Activated B cell treated with CpG ODN at 0.5 μM for 24 hours (primary cell): ENCODE measurements around the gene FHIT. TPM values are rescaled to one million over a fixed set of nuclear protein-coding genes. Genes with fewer than 3 reads are reported as not detected.

Source experiments
- ATAC-seq: fragments of 200-7000 bp; cut with Tn5 transposase; one replicate; pipeline ENCODE4 v1.10.0; 2021; ENCODE audit warnings: low read depth, mild to moderate bottlenecking, moderate library complexity
- CTCF ChIA-PET: fragments of 350-600 bp; sonication (Branson Sonifier 250); formaldehyde crosslinking; loops from one replicate; lab custom pipeline; 2021; ENCODE audit warnings: antibody characterized with exemption; lab: Charles Lee
- POLR2A ChIA-PET: fragments of 350-600 bp; sonication (Branson Sonifier 250); formaldehyde crosslinking; loops from one replicate; lab custom pipeline; 2021; ENCODE audit warnings: antibody characterized with exemption; lab: Charles Lee
- DNase-seq: peaks from one replicate; pipeline ENCODE4 v3.0.0; 2022
- H3K27ac Mint-ChIP-seq: one replicate; pipeline ENCODE4 v1.8.0; 2020; ENCODE audit warnings: mixed read lengths
- H3K27me3 Mint-ChIP-seq: one replicate; pipeline ENCODE4 v1.8.0; 2021; ENCODE audit warnings: mixed read lengths
- H3K36me3 Mint-ChIP-seq: one replicate; pipeline ENCODE4 v1.8.0; 2021; ENCODE audit warnings: low read depth, mixed read lengths
- H3K4me1 Mint-ChIP-seq: one replicate; pipeline ENCODE4 v1.8.0; 2021; ENCODE audit warnings: mixed read lengths
- H3K4me3 Mint-ChIP-seq: one replicate; pipeline ENCODE4 v1.8.0; 2020; ENCODE audit warnings: mild to moderate bottlenecking, mixed read lengths
- H3K9me3 Mint-ChIP-seq: one replicate; pipeline ENCODE4 v1.8.0; 2020; ENCODE audit warnings: mixed read lengths
- intact Hi-C: fragments of 100-400 bp; cut with micrococcal nuclease; formaldehyde crosslinking; loops from one replicate; pipeline ENCODE4 v1.15.1; 2024
- total RNA-seq: library from RNA; stranded (reverse); gene quantifications from 2 replicates; pipeline ENCODE4 v1.2.3, GENCODE V29; 2022
- TF ChIP-seq, protein P1 (sequence below): fragments of 200-600 bp; IDR thresholded peaks from one replicate; pipeline ENCODE4 v1.8.0; 2022; ENCODE audit warnings: antibody characterized with exemption, mild to moderate bottlenecking

The FHIT gene
- total RNA-seq, 1 donor from 2014 or later, result 5.5 TPM

DNA sequence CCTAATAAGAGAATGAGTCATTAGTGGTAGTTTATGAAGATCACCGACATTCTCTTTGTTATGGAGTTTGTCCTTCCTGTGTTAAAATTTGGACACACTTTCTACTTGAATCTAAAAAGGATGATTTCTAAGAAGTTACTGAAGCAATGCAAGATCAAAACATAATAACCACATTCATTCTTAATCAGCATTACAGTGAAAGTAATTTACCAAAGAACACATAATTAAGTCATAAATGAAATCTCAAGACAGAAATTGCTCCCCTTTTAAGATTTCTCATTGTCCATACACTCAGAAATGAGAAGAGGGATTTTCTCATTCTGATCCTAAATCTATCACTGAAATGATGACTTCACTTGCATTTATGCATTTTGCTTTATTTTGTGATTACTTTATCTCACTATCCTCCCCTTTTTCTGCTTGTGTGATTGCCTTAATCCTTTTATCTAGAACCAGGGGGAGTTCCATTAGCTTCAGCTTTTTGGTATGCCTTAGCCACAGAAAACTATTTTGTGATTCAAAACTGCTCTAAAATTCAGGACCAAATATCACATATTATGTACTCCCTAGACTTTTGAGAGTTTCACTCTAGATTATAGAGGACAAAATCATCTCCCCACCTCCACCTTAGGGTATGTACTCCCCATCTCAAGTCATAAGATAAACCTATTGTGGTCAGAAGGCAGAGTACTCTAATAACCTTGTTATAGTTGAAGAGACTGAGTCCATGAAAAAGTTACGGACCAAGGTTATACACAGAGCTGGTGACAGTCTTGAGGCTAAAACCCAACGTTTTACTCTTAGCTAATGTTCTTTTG is 1383.9 kb downstream of the FHIT start:
- TF ChIP-seq, protein P1, sequence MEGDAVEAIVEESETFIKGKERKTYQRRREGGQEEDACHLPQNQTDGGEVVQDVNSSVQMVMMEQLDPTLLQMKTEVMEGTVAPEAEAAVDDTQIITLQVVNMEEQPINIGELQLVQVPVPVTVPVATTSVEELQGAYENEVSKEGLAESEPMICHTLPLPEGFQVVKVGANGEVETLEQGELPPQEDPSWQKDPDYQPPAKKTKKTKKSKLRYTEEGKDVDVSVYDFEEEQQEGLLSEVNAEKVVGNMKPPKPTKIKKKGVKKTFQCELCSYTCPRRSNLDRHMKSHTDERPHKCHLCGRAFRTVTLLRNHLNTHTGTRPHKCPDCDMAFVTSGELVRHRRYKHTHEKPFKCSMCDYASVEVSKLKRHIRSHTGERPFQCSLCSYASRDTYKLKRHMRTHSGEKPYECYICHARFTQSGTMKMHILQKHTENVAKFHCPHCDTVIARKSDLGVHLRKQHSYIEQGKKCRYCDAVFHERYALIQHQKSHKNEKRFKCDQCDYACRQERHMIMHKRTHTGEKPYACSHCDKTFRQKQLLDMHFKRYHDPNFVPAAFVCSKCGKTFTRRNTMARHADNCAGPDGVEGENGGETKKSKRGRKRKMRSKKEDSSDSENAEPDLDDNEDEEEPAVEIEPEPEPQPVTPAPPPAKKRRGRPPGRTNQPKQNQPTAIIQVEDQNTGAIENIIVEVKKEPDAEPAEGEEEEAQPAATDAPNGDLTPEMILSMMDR, result no peak
- ChIA-PET CTCF (interaction anchor here (2.8 kb wide), 1 partner anchor 10 kb away, joined by 10 read pairs; no protein-coding TSS in a partner anchor), POLR2A (no interaction called here)
- H3K4me3 Mint-ChIP-seq, result no peak overlapping the region
- no peak overlapping the region for H3K27ac Mint-ChIP-seq
- DNase-seq, result no peak
- no peak for ATAC-seq
- H3K36me3 Mint-ChIP-seq, result no peaks in the 10 kb centered on the region
- H3K27me3 Mint-ChIP-seq, result peaks cover 6% of the 10 kb centered on the region
- intact Hi-C loops, result no loop called here
- H3K9me3 Mint-ChIP-seq, result no peaks in the 10 kb centered on the region
- H3K4me1 Mint-ChIP-seq, result no peaks in the 10 kb centered on the region

DNA sequence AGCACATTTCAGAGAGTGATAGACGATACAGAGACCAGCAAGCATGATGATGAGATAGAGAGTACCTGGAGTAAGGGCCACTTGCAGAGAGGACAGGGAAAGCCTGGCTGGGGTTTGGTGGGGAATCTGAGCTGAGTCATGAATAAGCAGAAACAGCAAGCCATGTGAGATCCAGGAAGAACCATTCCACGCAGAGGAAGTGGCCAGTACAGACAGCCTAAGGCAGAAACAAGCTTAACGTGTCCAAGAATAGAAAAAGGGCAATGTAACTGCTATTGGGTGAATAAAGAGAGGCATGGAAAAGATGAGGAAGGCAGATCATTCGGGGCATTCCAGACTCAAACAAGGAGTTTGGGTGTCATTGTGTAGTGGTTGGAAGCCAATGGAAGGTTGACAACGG is 1385.2 kb downstream of the FHIT start:
- no peaks in the 10 kb centered on the region for H3K36me3 Mint-ChIP-seq
- TF ChIP-seq, protein P1, result no peak
- ChIA-PET POLR2A (no interaction called here), CTCF (no interaction called here)
- intact Hi-C loops, result no loop called here
- no peaks in the 10 kb centered on the region for H3K9me3 Mint-ChIP-seq
- DNase-seq (no peak), ATAC-seq (no peak)
- H3K4me3 Mint-ChIP-seq, result no peak overlapping the region
- H3K27ac Mint-ChIP-seq, result no peak overlapping the region
- H3K4me1 Mint-ChIP-seq, result no peaks in the 10 kb centered on the region
- H3K27me3 Mint-ChIP-seq, result peaks cover 3% of the 10 kb centered on the region

DNA sequence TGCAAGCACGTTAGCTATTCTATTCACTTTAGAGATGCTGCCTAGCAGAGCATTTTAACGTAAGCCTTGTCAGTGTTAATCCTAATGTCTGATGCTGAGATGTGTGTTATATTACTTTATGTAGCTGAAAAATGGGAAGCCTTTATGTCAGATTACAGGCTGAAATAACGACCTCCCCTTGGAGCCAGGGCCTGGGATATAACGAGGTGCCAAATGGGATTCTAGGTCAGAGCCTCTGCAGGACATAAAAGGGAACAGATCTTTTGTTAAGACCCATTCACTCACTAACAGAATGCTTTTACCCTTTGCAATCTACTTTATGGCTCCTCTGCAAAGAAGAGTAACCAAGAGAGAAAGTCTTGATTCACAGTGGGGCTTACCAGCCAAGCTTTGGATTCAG is 1385.9 kb downstream of the FHIT start:
- H3K27ac Mint-ChIP-seq, result no peak overlapping the region
- POLR2A ChIA-PET, result no interaction called here
- H3K36me3 Mint-ChIP-seq, result no peaks in the 10 kb centered on the region
- no peaks in the 10 kb centered on the region for H3K9me3 Mint-ChIP-seq
- no peak overlapping the region for H3K4me3 Mint-ChIP-seq
- ATAC-seq (no peak), DNase-seq (no peak)
- intact Hi-C loops, result no loop called here
- peaks cover 3% of the 10 kb centered on the region for H3K27me3 Mint-ChIP-seq
- CTCF ChIA-PET, result no interaction called here
- no peaks in the 10 kb centered on the region for H3K4me1 Mint-ChIP-seq
- TF ChIP-seq, protein P1, result no peak

DNA sequence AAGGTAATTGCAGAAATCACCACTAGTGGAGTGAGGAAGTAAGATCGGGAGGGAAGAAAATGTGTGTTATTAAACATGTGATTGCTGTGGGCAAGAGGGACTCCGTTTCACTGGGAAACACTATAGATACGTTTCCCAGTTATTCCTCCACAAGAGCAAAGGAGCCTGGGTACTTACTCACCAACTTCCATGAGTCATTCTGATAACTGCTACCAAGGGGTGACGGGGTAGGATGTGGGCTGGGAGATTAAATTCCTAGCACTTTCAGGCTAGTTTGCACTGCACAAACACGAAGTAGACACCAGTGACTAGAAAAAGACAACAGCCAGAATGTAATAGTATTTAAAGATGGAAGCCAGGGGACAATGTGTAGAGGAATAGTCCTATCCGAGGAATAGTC is 1388.6 kb downstream of the FHIT start:
- H3K27me3 Mint-ChIP-seq, result peaks cover 2% of the 10 kb centered on the region
- H3K36me3 Mint-ChIP-seq, result no peaks in the 10 kb centered on the region
- DNase-seq (no peak), ATAC-seq (no peak)
- no peaks in the 10 kb centered on the region for H3K9me3 Mint-ChIP-seq
- POLR2A ChIA-PET, result no interaction called here
- intact Hi-C loops, result no loop called here
- peaks cover 2% of the 10 kb centered on the region for H3K4me1 Mint-ChIP-seq
- CTCF ChIA-PET, result interaction anchor here (1.6 kb wide), 1 partner anchor 650 kb away, joined by 3 read pairs; no protein-coding TSS in a partner anchor
- TF ChIP-seq, protein P1, result no peak
- H3K27ac Mint-ChIP-seq, result no peak overlapping the region
- H3K4me3 Mint-ChIP-seq, result no peak overlapping the region

DNA sequence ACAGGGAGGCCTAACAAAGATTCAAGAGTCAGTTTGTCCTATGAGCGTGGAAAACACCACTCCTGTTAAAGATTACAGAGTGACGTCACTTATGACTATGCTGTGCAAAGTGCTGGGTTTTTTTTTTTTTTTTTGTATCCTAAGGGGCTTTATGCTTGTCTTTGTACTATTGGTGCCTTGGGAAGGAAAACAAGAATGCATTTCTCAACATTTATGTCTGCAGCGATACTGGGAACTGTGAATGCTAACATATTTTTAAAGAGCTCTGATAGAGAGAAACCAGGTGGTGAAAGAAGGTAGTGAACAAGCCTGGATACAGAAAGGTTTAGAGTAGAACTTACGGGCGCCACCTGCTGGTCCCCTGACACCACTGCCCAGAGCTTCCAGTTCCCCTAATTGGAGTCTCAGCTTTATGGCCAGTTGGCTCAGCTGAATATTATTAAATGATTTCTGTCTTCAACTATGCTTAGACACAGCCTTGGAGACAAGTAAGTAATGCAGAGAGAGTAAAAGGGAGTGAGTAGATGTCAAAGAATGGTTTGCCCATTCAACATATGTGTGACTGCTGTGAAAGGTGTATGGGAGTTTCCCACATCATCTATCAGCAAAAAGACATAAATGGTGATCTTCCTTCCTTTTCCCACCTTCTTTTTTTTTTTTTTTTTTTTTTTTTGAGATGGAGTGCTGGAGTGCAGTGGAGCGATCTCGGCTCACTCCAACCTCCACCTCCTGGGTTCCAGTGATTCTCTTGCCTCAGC is 1393.5 kb downstream of the FHIT start:
- DNase-seq (peak; percentile 60), ATAC-seq (peak; percentile 99)
- Mint-ChIP-seq H3K4me3 (peak overlapping the region; percentile 48), H3K4me1 (peaks cover 5% of the 10 kb centered on the region), H3K36me3 (no peaks in the 10 kb centered on the region), H3K27ac (peak overlapping the region; percentile 39), H3K27me3 (peaks cover 3% of the 10 kb centered on the region), H3K9me3 (no peaks in the 10 kb centered on the region)
- ChIA-PET POLR2A (interaction anchor here (0.7 to 1.3 kb wide), 4 partner anchors 19 to 743 kb away, joined by 5 to 10 read pairs (median 6); no protein-coding TSS in a partner anchor), CTCF (interaction anchor here (0.6 to 4.5 kb wide), 34 partner anchors 8 to 1524 kb away, joined by 3 to 104 read pairs (median 4); no protein-coding TSS in a partner anchor)
- intact Hi-C loops, result loop anchor here (1.0 to 5.0 kb wide), 9 partner anchors 18 to 1525 kb away; partner anchors contain the start of gene CFAP20DC
- TF ChIP-seq, protein P1, result peak; percentile 60
